Stimulated activated CD4-positive, alpha-beta T cell treated with anti-CD3 and anti-CD28 coated beads, Interleukin-2, amount 100 ng/mL, for 24 hours (primary cell): ENCODE data around the gene CCDC63.

ENCODE experiments used
- DNase-seq, 2 donors: peaks; one replicate each; pipeline ENCODE4 v3.0.0-alpha.2; 2020

The CCDC63 gene

GRCh38 chr12:110888256-110888991 is 41.6 kb downstream of the CCDC63 start:
- no peak for DNase-seq

- no peak for DNase-seq
These were observed 42.6 kb downstream of the CCDC63 start for GRCh38 chr12:110889361-110889760.

- no peak for DNase-seq
These were observed 47.2 kb downstream of the CCDC63 start for GRCh38 chr12:110893956-110894355.

- no peak for DNase-seq
These were observed 49.8 kb downstream of the CCDC63 start for GRCh38 chr12:110896559-110896958.

- no peak for DNase-seq
These were observed 54.6 kb downstream of the CCDC63 start for GRCh38 chr12:110901401-110901800.

GRCh38 chr12:110903511-110903910 is 56.7 kb downstream of the CCDC63 start:
- no peak for DNase-seq

GRCh38 chr12:110906083-110906482 is 59.3 kb downstream of the CCDC63 start:
- DNase-seq, result no peak

GRCh38 chr12:110906516-110906915 is 59.7 kb downstream of the CCDC63 start:
- no peak for DNase-seq

- no peak for DNase-seq
These were observed 60.2 kb downstream of the CCDC63 start for GRCh38 chr12:110906985-110907384.

GRCh38 chr12:110907583-110907982 is 60.8 kb downstream of the CCDC63 start:
- no peak for DNase-seq

- DNase-seq, result no peak
These were observed 61.8 kb downstream of the CCDC63 start for GRCh38 chr12:110908377-110909152.

- DNase-seq, result no peak
These were observed 65.5 kb downstream of the CCDC63 start for GRCh38 chr12:110912263-110912662.

GRCh38 chr12:110913119-110914056 is 66.6 kb downstream of the CCDC63 start:
- no peak for DNase-seq

GRCh38 chr12:110916295-110916875 is 69.6 kb downstream of the CCDC63 start:
- DNase-seq, result no peak

GRCh38 chr12:110917467-110917866 is 70.7 kb downstream of the CCDC63 start:
- no peak for DNase-seq

GRCh38 chr12:110917961-110918360 is 71.2 kb downstream of the CCDC63 start:
- DNase-seq, result no peak

GRCh38 chr12:110919720-110920119 is 72.9 kb downstream of the CCDC63 start:
- no peak for DNase-seq

GRCh38 chr12:110920324-110920910 is 73.6 kb downstream of the CCDC63 start, which contains the start of gene MYL2:
TSS of gene MYL2 (minus strand) at chr12:110920579. CDS start at chr12:110920529, 50 bp downstream.
- no peak for DNase-seq

GRCh38 chr12:110921262-110921661 is 74.5 kb downstream of the CCDC63 start:
- no peak for DNase-seq

- DNase-seq, result no peak
These were observed 75.9 kb downstream of the CCDC63 start for GRCh38 chr12:110922652-110923051.

GRCh38 chr12:110923192-110923591 is 76.4 kb downstream of the CCDC63 start:
- no peak for DNase-seq

- no peak for DNase-seq
These were observed 77.0 kb downstream of the CCDC63 start for GRCh38 chr12:110923692-110924334.
